ENCODE data around the gene ADM2. TPM values are rescaled to one million over a fixed set of nuclear protein-coding genes. Genes with fewer than 3 reads are reported as not detected.

ADM2 gene, protein sequence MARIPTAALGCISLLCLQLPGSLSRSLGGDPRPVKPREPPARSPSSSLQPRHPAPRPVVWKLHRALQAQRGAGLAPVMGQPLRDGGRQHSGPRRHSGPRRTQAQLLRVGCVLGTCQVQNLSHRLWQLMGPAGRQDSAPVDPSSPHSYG
- 4.5 and 9.6 TPM in 2 replicates for total RNA-seq

DNA sequence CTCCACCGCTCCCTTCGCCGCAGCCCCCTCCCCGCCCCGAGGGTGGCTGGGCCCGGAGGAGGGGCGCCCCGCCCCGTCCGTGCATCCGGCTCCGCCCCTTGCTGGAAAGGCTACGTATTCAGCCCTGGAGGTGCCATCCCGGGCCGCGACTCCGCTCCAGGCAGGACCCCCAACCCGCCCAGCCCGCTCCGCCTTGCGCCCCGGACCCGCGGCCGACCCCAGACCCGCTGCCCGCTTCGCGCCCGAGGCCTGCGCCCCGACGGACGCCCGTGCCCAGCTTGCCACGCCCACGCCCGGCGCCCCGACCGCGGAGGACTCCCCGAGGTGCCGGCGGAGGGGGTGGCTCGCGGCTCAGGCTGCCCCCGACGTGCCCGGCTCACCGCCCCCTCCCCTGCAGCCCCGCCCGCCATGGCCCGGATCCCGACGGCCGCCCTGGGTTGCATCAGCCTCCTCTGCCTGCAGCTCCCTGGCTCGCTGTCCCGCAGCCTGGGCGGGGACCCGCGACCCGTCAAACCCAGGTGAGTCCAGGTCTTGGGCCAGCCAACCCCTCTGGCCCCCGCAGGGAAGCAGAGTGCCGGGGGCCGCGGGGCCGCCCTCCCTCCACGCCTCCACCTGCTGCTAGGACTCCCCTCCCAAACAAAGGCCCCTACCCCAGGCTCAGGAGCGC, at the start of gene ADM2:
Gene ADM2, plus strand, starts transcription at position 104 of the 667 bp plus-strand sequence. Its CDS starts 305 bp downstream, at position 409.

DNA sequence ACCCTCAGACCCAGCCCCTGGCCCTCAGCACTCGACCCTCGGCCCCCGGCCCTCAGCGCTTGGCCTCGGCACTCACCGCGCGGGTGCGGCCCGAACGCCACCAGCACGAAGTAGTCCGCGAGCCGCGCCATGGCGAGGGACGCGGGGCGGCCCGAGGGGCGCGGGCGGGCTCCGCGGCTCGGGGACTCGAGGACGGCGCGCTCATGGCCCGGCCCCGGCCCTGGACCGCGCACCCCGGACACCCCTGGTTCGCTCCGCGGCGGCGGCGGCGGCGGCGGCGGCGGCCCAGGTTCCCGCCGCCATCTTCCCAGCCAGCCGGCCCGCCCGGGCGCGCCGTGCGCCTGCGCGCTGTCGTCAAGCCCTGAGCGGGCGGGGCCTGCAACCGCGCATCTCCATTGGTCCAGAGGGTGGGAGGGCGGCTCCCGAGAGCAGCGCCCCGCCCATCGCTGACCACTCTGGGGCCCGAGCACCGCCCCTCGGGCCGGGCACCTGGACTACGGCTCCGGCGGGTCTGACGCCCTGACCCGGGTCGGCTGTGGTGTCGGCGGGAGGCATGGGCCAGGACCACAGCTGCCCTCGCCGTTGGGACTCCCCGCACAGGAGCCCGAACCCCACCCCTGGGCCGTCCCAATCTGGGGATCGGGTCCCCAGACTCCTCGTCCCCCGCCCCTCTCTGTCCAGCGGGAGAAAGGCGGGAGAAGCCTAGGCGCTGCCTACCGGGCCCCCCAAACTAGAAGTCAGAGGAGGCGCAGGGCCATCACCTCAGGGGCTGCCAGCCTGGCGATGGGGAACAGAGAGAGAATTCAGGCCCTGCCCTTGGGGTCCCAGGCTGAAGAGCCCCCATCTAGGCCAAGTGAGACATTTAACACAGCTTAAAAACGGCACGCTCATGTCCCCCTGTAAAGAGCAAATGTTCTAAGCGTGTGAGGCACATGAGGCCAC, 6.4 kb upstream of the ADM2 start, which contains the start of gene SBF1:
Gene SBF1, minus strand, starts transcription at position 326 of the 942 bp plus-strand sequence. Its CDS starts 195 bp downstream, at position 131.

GRCh38 chr22:50486561-50487289, 5.4 kb downstream of the ADM2 start, which contains the start of gene MIOX:
TSS of gene MIOX (plus strand) at chr22:50486859. CDS start at chr22:50486898, 39 bp downstream.

DNA sequence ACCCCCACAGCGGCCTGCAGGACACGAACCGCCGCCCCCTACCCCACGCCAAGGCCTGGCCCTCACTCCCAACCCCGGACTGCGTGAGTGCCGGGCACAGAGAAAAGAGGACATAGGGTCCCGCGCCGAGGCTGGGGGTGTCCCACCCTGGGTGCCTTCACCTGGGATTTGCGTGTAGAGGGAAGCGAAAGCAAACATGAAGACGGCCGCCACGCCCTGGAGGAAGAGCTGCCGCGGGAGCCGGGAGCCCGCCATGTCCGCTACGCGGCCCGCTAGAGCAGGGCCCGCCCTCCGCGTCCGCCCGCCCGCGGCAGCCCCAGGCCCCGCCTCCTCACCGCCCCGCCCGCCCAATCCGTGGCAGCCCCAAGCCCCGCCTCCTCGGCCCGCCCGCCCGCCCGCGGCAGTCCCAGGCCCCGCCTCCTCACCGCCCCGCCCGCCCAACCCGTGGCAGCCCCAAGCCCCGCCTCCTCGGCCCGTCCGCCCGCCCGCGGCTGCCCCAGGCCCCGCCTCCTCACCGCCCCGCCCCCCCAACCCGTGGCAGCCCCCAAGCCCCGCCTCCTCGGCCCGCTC, 26.2 kb downstream of the ADM2 start, which contains the start of gene LMF2:
Gene LMF2, minus strand, starts transcription at position 282 of the 570 bp plus-strand sequence. Its CDS starts 27 bp downstream, at position 255.

GRCh38 chr22:50507991-50508884, 26.9 kb downstream of the ADM2 start, which contains the start of gene NCAPH2:
TSS of gene NCAPH2 (plus strand) at chr22:50508224. CDS start at chr22:50508338, 114 bp downstream.

GRCh38 chr22:50525104-50525857, 43.9 kb downstream of the ADM2 start, which contains the start of gene SCO2:
TSS of gene SCO2 (minus strand) at chr22:50525598. CDS start at chr22:50524411, 1,187 bp downstream.

DNA sequence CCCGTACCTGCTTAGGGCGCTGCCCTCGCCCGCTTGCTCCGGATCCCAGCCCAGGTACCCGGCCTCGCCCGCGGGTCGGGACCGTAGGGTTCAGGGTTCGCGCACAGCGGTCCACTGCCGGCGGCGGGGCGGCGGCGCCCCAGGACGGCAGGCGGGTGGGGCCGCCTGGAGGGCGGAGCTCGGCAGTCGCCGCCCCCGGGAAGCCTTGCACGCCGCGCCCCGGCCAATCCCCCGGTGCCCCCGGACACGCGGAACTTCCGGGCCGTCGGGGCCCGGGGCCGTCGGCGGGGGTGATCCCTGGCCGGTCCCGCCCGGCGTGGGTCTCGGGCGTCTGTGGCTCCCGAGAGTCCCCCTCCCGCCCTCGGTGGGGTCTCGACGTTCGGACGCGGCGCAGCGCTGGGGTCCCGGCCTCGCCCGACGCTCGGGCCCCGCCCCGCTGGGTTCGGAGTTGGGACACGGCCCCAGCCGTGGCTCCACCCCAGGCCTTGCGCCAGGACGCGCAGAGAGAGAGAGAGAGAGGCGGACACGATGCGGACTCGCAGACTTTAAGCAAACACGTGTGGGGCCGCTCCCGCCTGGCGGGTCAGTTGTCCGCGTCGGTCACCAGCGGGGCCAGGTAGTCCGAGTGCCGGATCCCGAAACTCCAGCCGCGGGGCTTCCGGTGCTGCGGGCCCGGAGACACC, 48.7 kb downstream of the ADM2 start, which contains the start of gene TYMP:
Gene TYMP, minus strand, starts transcription at position 116 of the 683 bp plus-strand sequence. CDS start 303 bp downstream, outside the sequence.

Other genes starting within 250 kb of the ADM2 start
- gene TUBGCP6, start 236.5 kb upstream of the ADM2 start, total RNA-seq: 36.3 and 40.6 TPM in 2 replicates
- gene HDAC10, start 230.3 kb upstream of the ADM2 start, total RNA-seq: 20.8 and 24.2 TPM in 2 replicates
- 25.0 and 38.6 TPM in 2 replicates for gene MAPK12, start 219.9 kb upstream of the ADM2 start, total RNA-seq
- 6.1 and 7.6 TPM in 2 replicates for gene MAPK11, start 211.2 kb upstream of the ADM2 start, total RNA-seq
- gene PLXNB2, start 173.9 kb upstream of the ADM2 start, total RNA-seq: 125 and 138 TPM in 2 replicates
- gene DENND6B, start 154.5 kb upstream of the ADM2 start, total RNA-seq: 4.9 and 6.0 TPM in 2 replicates
- 66.5 and 71.2 TPM in 2 replicates for gene PPP6R2, start 138.2 kb upstream of the ADM2 start, total RNA-seq
- 83.8 and 100 TPM in 2 replicates for gene SBF1, start 6.5 kb upstream of the ADM2 start, total RNA-seq
- gene MIOX, start 5.3 kb downstream of the ADM2 start, total RNA-seq: not detected in 2 replicates
- gene LMF2, start 26.2 kb downstream of the ADM2 start, total RNA-seq: 82.6 and 93.6 TPM in 2 replicates
- gene NCAPH2, start 26.7 kb downstream of the ADM2 start, total RNA-seq: 23.3 and 24.8 TPM in 2 replicates
- gene SCO2, start 44.1 kb downstream of the ADM2 start, total RNA-seq: 3.2 and 6.1 TPM in 2 replicates
- gene TYMP, start 48.5 kb downstream of the ADM2 start, total RNA-seq: 73.7 and 88.9 TPM in 2 replicates
- 0.12 TPM in 1 of 2 replicates, not detected in the other for gene KLHDC7B, start 64.4 kb downstream of the ADM2 start, total RNA-seq
- not detected in 2 replicates for gene SYCE3, start 81.4 kb downstream of the ADM2 start, total RNA-seq
- 3.2 and 4.0 TPM in 2 replicates for gene CPT1B, start 96.9 kb downstream of the ADM2 start, total RNA-seq
- 40.8 and 45.1 TPM in 2 replicates for gene CHKB, start 101.3 kb downstream of the ADM2 start, total RNA-seq
- gene MAPK8IP2, start 119.2 kb downstream of the ADM2 start, total RNA-seq: 1.9 and 4.6 TPM in 2 replicates
- gene ARSA, start 146.6 kb downstream of the ADM2 start, total RNA-seq: 40.8 and 47.1 TPM in 2 replicates
- gene SHANK3, start 191.3 kb downstream of the ADM2 start, total RNA-seq: 0.85 and 1.9 TPM in 2 replicates

All from hair follicle dermal papilla cell (primary cell).